ENCODE data around the gene PRDX2. TPM values are rescaled to one million over a fixed set of nuclear protein-coding genes. Genes with fewer than 3 reads are reported as not detected.
A peak's percentile ranks its signal among the peaks of the same experiment; 100 is the strongest.

Gene PRDX2
- total and polyA plus RNA-seq, 2 of the 4 experiments (the other 2 are of a cell fraction), result 371 to 378 TPM

- Histone ChIP-seq H3K9me1 (ENCODE audit: insufficient read depth, low read length) (peaks cover 8% of the 10 kb centered on the region; the same call in 1 of the 2 replicates), H3K79me1 (ENCODE audit: low read depth in 1 of 2, low read length in 2 of 2) (no peaks in the 10 kb centered on the region), H3K14ac (replicated peaks; ENCODE audit: low read depth, low read length) (no peak within 1 kb of the TSS), H3K9ac (ENCODE audit: low read depth, low read length) (no peak within 1 kb of the TSS), H2AK5ac (ENCODE audit: low read depth, low read length) (no peak within 1 kb of the TSS), H3K18ac (ENCODE audit: low read depth, low read length) (no peak within 1 kb of the TSS), H3K4me3 (ENCODE audit: insufficient read depth, low read depth, low read length) (peak within 1 kb of the TSS; percentile 34), H3K27ac (ENCODE audit: insufficient read depth, low read length) (no peak within 1 kb of the TSS), H3K56ac (ENCODE audit: extremely low read depth, insufficient read depth, low read length) (no peak within 1 kb of the TSS), H3K23ac (ENCODE audit: low read depth, low read length) (peak within 1 kb of the TSS; percentile 5; the same call in 1 of the 2 replicates), H2AK9ac (replicated peaks; ENCODE audit: low read depth, low read length, poor library complexity) (peak within 1 kb of the TSS; percentile 81), H3K4me2 (ENCODE audit: low read depth, low read length) (peak within 1 kb of the TSS; percentile 71), H3K36me3 (ENCODE audit: control insufficient read depth, insufficient read depth, low read length) (no peaks in the 10 kb centered on the region), H3K4ac (ENCODE audit: low read depth, low read length) (no peak within 1 kb of the TSS), H4K91ac (ENCODE audit: insufficient read depth, low read depth, low read length) (no peak within 1 kb of the TSS), H4K5ac (ENCODE audit: low read depth, low read length) (no peak within 1 kb of the TSS), H2BK5ac (ENCODE audit: low read depth, low read length, poor library complexity, severe bottlenecking) (no peak within 1 kb of the TSS), H2BK20ac (ENCODE audit: low read depth, low read length) (no peak within 1 kb of the TSS), H2AFZ (replicated peaks; ENCODE audit: low read length, poor library complexity) (peak within 1 kb of the TSS; percentile 81), H3K9me3 (ENCODE audit: control insufficient read depth, insufficient read depth, low read length) (no peaks in the 10 kb centered on the region; the same call in 1 of the 2 replicates), H2BK120ac (ENCODE audit: low read depth, low read length) (no peak within 1 kb of the TSS), H2BK15ac (ENCODE audit: low read depth, low read length) (no peak within 1 kb of the TSS), H3K27me3 (ENCODE audit: control insufficient read depth, insufficient read depth, low read length) (peaks cover 71% of the 10 kb centered on the region), H3K4me1 (ENCODE audit: control insufficient read depth, insufficient read depth, low read length) (peaks cover 4% of the 10 kb centered on the region; the same call in 1 of the 2 replicates), H4K20me1 (ENCODE audit: insufficient read depth, low read length) (peaks cover 11% of the 10 kb centered on the region), H4K8ac (ENCODE audit: low read depth in 2 of 2, low read length in 2 of 2) (no peak within 1 kb of the TSS)
- dilution Hi-C loops (cut with HindIII; ENCODE audit: low sequenced_read_pairs, unreplicated experiment) (no loop called here), intact Hi-C loops (cut with micrococcal nuclease) (no loop called here), in situ Hi-C loops (cut with MboI; ENCODE audit: low sequenced_read_pairs) (loop anchor here (5.0 kb wide), 1 partner anchor 66 kb away; no protein-coding TSS in a partner anchor)
- CTCF ChIA-PET, result interaction anchor here (0.6 kb wide), 1 partner anchor 81 kb away, joined by 4 read pairs; no protein-coding TSS in a partner anchor
- no TSS peak for BruUV-seq (replicated peaks)
- ATAC-seq (ENCODE audit: low read depth), result peak; percentile 67
- 1% methylated on average over 18 of the region's 69 CpGs; no CpG with 5 or more reads in 1 of the 2 experiments for WGBS, 2 experiments (ENCODE audit: extremely low coverage in 2 of 2, insufficient read length in 1 of 2)
- TF ChIP-seq NFE2L2 (IDR thresholded peaks at IDR 0.05; ENCODE audit: low read depth, low read length) (no peak), SMC3 (IDR thresholded peaks at IDR 0.05; ENCODE audit: low read depth, low read length) (peak; percentile 20; the same call in 1 of the 2 replicates), MAZ (IDR thresholded peaks at IDR 0.05; ENCODE audit: borderline replicate concordance, low read depth, low read length) (peak; percentile 80), MXI1 (IDR thresholded peaks at IDR 0.05; ENCODE audit: borderline replicate concordance, low read depth, low read length) (no peak), RAD21 (IDR thresholded peaks at IDR 0.05; ENCODE audit: low read length) (peak; percentile 28; the same call in 1 of the 2 replicates)
- TF ChIP-seq, protein P1, sequence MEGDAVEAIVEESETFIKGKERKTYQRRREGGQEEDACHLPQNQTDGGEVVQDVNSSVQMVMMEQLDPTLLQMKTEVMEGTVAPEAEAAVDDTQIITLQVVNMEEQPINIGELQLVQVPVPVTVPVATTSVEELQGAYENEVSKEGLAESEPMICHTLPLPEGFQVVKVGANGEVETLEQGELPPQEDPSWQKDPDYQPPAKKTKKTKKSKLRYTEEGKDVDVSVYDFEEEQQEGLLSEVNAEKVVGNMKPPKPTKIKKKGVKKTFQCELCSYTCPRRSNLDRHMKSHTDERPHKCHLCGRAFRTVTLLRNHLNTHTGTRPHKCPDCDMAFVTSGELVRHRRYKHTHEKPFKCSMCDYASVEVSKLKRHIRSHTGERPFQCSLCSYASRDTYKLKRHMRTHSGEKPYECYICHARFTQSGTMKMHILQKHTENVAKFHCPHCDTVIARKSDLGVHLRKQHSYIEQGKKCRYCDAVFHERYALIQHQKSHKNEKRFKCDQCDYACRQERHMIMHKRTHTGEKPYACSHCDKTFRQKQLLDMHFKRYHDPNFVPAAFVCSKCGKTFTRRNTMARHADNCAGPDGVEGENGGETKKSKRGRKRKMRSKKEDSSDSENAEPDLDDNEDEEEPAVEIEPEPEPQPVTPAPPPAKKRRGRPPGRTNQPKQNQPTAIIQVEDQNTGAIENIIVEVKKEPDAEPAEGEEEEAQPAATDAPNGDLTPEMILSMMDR (conservative IDR thresholded peaks at IDR 0.05; ENCODE audit: low read depth, low read length), result peak; percentile 59
- no peak for DNase-seq
- POLR2A ChIA-PET (ENCODE audit: unreplicated experiment), result no interaction called here
These were observed 36.7 kb upstream of the PRDX2 start, which contains the start of gene MAST1 for GRCh38 chr19:12838182-12838885. TSS of gene MAST1 (plus strand) at chr19:12838515. CDS start at chr19:12838573, 58 bp downstream.
